MM.1S (cell line): ENCODE measurements around the gene DSTN.

Experiments used
- EZH2 ChIP-seq: fragments of 300-600 bp; sonication (generic); optimal IDR thresholded peaks from 2 replicates; pipeline ENCODE3; 2017; ENCODE audit warnings: low read depth, mild to moderate bottlenecking, antibody characterized with exemption, low read length, mixed read lengths
- TF ChIP-seq, protein P1 (sequence below): fragments of 300-600 bp; sonication (generic); IDR thresholded peaks from 2 replicates; pipeline ENCODE4 v1.5.1; 2016; ENCODE audit warnings: antibody characterized with exemption, low read length, mixed read lengths

GRCh38 chr20:17624070-17624469, 54.2 kb downstream of the DSTN start:
- TF ChIP-seq, protein P1, sequence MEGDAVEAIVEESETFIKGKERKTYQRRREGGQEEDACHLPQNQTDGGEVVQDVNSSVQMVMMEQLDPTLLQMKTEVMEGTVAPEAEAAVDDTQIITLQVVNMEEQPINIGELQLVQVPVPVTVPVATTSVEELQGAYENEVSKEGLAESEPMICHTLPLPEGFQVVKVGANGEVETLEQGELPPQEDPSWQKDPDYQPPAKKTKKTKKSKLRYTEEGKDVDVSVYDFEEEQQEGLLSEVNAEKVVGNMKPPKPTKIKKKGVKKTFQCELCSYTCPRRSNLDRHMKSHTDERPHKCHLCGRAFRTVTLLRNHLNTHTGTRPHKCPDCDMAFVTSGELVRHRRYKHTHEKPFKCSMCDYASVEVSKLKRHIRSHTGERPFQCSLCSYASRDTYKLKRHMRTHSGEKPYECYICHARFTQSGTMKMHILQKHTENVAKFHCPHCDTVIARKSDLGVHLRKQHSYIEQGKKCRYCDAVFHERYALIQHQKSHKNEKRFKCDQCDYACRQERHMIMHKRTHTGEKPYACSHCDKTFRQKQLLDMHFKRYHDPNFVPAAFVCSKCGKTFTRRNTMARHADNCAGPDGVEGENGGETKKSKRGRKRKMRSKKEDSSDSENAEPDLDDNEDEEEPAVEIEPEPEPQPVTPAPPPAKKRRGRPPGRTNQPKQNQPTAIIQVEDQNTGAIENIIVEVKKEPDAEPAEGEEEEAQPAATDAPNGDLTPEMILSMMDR: no peak
- no peak for TF ChIP-seq EZH2
